NCI-H2196 (cell line): ENCODE data around the gene UNK.

Experiments
- DNase-seq: peaks from one replicate; lab custom pipeline; 2025; ENCODE audit not compliant: unreplicated experiment; lab: John Stamatoyannopoulos, UW

The UNK gene, protein sequence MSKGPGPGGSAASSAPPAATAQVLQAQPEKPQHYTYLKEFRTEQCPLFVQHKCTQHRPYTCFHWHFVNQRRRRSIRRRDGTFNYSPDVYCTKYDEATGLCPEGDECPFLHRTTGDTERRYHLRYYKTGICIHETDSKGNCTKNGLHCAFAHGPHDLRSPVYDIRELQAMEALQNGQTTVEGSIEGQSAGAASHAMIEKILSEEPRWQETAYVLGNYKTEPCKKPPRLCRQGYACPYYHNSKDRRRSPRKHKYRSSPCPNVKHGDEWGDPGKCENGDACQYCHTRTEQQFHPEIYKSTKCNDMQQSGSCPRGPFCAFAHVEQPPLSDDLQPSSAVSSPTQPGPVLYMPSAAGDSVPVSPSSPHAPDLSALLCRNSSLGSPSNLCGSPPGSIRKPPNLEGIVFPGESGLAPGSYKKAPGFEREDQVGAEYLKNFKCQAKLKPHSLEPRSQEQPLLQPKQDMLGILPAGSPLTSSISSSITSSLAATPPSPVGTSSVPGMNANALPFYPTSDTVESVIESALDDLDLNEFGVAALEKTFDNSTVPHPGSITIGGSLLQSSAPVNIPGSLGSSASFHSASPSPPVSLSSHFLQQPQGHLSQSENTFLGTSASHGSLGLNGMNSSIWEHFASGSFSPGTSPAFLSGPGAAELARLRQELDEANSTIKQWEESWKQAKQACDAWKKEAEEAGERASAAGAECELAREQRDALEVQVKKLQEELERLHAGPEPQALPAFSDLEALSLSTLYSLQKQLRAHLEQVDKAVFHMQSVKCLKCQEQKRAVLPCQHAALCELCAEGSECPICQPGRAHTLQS

DNA sequence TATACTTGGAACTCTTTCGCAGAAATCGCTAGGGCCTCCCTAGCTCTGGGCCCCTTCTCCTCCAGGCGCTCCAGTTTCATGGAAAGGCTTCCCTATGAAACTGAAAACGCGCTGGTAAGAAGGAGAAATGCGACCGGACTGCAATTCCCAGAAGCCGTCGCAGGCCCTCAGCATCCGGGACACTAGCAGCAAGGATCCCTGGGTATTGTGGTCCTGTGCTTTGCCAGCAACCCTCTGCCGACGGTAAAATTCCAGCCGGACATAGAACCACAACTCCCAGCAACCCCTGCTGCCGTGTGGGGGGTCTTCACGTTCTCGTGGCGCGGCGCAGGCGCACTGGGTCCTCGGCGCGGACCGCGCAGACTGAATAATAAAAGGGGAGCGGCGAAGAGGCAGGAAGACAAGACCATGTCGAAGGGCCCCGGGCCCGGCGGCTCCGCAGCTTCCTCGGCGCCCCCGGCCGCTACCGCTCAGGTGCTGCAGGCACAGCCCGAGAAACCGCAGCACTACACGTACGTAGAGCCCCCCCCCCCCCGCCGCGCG is at the start of gene UNK:
Gene UNK (plus strand): TSS at position 334 of the 543 bp plus-strand sequence. CDS start 75 bp downstream, at position 409.
- DNase-seq = peak; percentile 100

DNA sequence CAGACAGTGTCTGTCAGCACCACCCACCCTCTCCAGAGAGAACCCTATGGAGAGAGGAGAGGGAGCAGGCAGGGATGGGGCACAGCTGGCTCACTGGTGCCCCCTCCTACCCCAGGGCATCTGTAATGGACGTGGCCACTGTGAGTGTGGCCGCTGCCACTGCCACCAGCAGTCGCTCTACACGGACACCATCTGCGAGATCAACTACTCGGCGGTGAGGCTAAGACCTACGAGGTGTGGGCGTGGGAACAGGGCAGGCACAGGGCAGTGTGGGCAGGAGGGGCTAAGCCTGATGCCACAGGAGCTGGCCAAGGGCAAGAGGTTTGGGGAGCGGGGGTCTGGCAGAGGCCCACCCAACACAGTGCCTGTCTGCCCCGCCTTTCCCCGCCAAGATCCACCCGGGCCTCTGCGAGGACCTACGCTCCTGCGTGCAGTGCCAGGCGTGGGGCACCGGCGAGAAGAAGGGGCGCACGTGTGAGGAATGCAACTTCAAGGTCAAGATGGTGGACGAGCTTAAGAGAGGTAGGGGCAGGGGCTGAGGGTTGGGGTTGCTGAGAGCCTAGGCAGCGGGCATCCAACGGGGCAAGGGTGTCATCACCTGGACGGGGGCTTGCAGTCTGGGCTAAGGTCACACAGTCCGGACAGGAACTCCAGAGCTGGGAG is 48.3 kb upstream of the UNK start:
- no peak for DNase-seq

GRCh38 chr17:75737133-75737962 is 47.3 kb upstream of the UNK start:
- DNase-seq = no peak

- DNase-seq = no peak
These were observed 46.3 kb upstream of the UNK start for GRCh38 chr17:75738218-75738802.

DNA sequence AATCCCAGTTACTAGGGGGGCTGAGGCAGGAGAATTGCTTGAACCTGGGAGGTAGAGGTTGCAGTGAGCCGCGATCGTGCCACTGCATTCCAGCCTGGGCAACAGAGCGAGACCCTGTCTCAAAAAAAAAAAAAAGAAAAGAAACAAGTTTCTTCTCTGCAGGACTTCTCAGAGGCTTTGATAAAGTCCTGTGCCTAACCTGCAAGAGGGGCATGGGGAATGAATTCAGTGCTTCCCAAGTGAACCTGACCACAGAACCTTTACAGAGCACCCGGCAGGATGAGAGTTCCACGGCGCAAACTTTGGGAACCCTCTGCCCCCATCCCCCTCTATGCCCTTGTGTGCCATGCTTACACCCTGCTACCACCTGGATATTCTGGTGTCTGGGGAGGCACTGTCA is 45.4 kb upstream of the UNK start:
- DNase-seq = no peak

DNA sequence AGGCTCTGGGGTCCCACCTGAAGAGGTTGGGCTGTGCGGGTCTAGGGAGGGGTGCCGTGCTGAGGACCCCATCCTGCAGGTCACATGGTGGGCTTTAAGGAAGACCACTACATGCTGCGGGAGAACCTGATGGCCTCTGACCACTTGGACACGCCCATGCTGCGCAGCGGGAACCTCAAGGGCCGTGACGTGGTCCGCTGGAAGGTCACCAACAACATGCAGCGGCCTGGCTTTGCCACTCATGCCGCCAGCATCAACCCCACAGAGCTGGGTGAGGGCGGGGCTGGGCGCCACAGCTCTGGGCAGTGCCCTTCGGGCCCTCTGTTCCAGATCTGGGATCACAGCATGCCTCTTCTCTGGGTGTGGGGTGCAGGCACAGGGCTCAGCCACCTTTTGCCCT is 44.8 kb upstream of the UNK start:
- DNase-seq = no peak

DNA sequence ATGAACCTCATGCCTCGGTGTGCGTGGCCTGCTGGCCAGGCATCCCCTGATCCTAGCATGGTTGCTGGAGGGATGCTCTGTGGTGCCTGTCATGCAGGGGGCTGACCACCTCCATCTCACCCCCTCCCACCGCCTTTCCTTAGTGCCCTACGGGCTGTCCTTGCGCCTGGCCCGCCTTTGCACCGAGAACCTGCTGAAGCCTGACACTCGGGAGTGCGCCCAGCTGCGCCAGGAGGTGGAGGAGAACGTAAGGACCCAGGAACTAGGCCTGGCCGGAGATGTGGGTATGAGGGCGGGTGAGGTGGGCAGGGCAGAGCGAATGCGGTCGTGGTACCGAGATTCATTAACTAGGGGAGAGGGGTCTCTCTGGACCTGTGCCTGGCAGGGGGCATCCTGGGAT is 44.4 kb upstream of the UNK start:
- DNase-seq = no peak

DNA sequence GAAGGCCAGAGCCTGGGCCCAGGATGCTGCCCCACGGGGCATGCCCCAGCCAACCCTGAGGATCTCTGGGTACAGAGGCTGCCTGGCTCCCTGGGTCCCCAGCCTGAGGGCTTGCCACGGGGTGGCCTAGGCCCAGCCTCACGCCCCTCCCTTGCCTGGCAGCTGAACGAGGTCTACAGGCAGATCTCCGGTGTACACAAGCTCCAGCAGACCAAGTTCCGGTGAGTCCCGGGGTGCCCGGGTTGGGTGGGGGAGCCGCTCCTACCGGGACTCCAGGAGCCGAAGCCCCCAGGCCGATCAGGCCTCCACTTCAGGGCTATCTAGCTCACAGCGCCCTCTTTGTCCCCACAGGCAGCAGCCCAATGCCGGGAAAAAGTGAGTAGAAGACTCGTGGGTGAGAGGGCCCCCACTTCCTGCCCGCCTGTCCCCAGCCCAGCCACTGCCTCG is 44.0 kb upstream of the UNK start:
- DNase-seq = no peak

DNA sequence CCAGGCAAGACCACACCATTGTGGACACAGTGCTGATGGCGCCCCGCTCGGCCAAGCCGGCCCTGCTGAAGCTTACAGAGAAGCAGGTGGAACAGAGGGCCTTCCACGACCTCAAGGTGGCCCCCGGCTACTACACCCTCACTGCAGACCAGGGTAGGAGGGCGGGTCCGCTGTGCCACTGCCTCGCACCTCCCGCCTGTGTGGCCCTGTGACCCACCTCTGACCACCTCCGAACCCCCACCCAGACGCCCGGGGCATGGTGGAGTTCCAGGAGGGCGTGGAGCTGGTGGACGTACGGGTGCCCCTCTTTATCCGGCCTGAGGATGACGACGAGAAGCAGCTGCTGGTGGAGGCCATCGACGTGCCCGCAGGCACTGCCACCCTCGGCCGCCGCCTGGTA is 42.3 kb upstream of the UNK start:
- DNase-seq = no peak

DNA sequence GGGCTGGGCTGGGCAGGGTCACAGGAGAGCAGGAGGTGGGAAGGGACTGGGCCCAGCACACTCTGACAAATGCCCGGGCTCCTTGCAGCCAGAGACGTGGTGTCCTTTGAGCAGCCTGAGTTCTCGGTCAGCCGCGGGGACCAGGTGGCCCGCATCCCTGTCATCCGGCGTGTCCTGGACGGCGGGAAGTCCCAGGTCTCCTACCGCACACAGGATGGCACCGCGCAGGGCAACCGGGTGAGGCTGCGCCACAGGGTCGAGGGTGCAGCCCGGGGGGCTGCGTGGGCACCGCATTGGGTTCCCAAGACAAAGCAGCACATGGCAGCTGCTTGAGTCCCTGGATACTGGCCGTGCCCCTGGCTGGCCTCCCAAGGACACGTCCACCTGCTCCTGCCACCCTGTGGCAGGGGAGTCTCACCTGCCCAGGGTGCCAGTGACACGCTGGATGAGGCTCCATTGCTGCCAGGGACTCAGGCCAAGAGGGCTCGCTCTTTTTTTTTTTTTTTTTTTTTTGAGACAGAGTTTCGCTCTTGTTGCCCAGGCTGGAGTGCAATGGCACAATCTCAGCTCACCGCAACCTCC is 40.9 kb upstream of the UNK start:
- DNase-seq = no peak

GRCh38 chr17:75748706-75749105 is 35.9 kb upstream of the UNK start:
- no peak for DNase-seq

DNA sequence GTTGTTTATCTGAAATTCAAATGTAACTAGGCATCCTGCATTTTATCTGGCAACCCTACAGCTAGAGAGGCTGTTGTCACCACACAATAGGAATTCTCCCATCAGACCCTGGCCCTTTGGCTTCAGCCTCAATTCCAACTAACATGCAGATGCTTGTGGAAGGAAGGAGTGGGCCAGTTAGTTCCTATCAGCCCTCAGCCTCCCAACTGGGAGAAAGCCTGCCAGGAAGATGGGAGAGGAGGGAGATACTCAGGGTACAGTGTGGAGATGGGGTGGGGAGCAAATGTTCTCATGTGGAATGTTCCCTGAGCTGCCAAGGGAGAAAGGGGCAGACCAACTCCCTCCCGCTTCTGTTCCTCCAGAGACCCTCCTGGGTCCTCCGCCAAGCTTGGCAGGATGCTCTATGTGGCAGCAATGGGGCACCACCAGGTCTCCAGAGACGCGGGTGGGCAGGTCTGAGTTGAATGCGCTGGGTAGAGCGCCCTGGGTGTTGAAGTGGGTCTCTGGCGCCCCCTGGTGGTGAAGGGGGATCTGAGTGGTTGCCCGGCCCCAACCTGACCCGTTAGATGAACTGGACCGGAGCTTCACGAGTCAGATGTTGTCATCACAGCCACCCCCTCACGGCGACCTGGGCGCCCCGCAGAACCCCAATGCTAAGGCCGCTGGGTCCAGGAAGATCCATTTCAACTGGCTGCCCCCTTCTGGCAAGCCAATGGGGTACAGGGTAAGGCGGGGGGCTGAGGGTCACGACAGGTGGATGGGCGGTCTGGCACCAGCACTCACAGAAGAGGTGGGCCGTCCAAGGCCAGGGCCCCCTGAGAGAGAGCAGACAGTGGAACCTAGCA is 34.8 kb upstream of the UNK start:
- DNase-seq = peak; percentile 90

- no peak for DNase-seq
These were observed 33.8 kb upstream of the UNK start for GRCh38 chr17:75750661-75751423.

GRCh38 chr17:75751676-75752404 is 32.8 kb upstream of the UNK start:
- DNase-seq = no peak

DNA sequence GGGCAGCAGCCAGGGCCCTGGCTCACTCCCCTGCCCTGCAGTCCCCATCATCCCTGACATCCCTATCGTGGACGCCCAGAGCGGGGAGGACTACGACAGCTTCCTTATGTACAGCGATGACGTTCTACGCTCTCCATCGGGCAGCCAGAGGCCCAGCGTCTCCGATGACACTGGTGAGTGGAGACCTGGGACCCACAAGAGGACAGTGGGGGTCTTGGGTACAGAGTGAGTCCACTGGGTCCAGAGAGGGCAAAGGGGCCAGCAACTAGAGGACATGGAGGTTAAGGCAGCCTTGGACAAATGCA is 32.2 kb upstream of the UNK start:
- no peak for DNase-seq

GRCh38 chr17:75752802-75753513 is 31.6 kb upstream of the UNK start:
- no peak for DNase-seq
